C4-2B (cell line): Measurements from ENCODE around the gene AAK1.

Experiments used
- ZFX ChIP-seq: fragments of 450-650 bp; IDR thresholded peaks from 2 replicates; pipeline ENCODE4 v1.6.1; 2017
- TF ChIP-seq, protein P1 (sequence below): fragments of 450-650 bp; conservative IDR thresholded peaks from 2 replicates; pipeline ENCODE4 v1.5.1; 2017; ENCODE audit warnings: mild to moderate bottlenecking

DNA sequence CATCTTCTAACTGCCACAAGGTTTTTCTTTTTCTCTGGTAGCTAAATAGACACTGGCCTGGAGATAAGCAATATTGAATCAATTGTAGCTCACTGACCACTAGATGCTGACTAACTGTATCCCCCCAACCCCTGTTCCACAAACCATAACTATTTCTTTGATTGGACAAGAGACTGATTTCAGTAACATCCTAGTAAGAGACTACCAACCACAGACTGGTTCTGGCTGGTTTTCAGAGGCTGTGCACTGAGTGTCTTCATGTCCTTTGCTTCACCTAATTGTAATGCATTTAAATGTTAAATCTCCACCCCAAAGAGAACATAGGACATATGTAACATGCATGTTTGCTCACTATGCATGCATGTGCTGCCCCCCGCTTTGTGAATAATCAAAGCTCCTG is 3.2 kb upstream of the AAK1 start:
- TF ChIP-seq, protein P1, sequence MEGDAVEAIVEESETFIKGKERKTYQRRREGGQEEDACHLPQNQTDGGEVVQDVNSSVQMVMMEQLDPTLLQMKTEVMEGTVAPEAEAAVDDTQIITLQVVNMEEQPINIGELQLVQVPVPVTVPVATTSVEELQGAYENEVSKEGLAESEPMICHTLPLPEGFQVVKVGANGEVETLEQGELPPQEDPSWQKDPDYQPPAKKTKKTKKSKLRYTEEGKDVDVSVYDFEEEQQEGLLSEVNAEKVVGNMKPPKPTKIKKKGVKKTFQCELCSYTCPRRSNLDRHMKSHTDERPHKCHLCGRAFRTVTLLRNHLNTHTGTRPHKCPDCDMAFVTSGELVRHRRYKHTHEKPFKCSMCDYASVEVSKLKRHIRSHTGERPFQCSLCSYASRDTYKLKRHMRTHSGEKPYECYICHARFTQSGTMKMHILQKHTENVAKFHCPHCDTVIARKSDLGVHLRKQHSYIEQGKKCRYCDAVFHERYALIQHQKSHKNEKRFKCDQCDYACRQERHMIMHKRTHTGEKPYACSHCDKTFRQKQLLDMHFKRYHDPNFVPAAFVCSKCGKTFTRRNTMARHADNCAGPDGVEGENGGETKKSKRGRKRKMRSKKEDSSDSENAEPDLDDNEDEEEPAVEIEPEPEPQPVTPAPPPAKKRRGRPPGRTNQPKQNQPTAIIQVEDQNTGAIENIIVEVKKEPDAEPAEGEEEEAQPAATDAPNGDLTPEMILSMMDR: no peak
- no peak for TF ChIP-seq ZFX
